Astrocyte (in vitro differentiated cells and primary cell): ENCODE results near the gene DLG1.

Experiments
- EZH2 ChIP-seq: IDR thresholded peaks from 2 replicates; pipeline ENCODE4 v1.6.1; 2012; ENCODE audit warnings: mild to moderate bottlenecking, low read length, inconsistent platforms; ENCODE audit not compliant: insufficient read depth
- TF ChIP-seq, protein P1 (sequence below): IDR thresholded peaks from 2 replicates; pipeline ENCODE4 v1.5.1; 2011; ENCODE audit warnings: low read depth, mild to moderate bottlenecking, inconsistent platforms, low read length, moderate library complexity; ENCODE audit not compliant: insufficient read depth

DNA sequence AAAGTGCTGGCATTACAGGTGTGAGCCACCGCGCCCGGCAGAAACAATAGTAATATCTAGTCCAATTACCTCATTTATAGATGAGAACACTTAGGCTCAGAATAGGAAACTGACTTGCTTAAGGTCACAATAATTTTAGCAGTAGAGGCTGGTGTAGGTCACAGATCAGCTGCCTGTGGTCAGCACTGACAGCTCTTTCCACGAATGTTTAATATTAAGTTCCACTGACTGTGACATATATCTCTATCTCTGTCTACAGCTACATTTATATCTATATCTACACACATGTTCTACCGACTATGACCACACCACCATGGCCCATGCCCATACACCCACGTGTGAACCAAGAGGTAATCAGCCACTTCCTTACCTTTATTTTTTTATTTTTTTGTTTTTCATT is 40.2 kb upstream of the DLG1 start:
- no peak for TF ChIP-seq EZH2
- TF ChIP-seq, protein P1, sequence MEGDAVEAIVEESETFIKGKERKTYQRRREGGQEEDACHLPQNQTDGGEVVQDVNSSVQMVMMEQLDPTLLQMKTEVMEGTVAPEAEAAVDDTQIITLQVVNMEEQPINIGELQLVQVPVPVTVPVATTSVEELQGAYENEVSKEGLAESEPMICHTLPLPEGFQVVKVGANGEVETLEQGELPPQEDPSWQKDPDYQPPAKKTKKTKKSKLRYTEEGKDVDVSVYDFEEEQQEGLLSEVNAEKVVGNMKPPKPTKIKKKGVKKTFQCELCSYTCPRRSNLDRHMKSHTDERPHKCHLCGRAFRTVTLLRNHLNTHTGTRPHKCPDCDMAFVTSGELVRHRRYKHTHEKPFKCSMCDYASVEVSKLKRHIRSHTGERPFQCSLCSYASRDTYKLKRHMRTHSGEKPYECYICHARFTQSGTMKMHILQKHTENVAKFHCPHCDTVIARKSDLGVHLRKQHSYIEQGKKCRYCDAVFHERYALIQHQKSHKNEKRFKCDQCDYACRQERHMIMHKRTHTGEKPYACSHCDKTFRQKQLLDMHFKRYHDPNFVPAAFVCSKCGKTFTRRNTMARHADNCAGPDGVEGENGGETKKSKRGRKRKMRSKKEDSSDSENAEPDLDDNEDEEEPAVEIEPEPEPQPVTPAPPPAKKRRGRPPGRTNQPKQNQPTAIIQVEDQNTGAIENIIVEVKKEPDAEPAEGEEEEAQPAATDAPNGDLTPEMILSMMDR, result no peak
